ENCODE results near the gene DPP4.

Gene DPP4

GRCh38 chr2:161988589-161988988, 85.4 kb downstream of the DPP4 start:
- no CpG with 5 or more reads among the region's 1 CpG for WGBS (ENCODE audit: extremely low coverage, insufficient coverage, low lambda C conversion rate)
- Histone ChIP-seq H3K56ac (ENCODE audit: low read length) (no peak overlapping the region), H3K79me2 (ENCODE audit: control insufficient read depth, insufficient read depth, low read length) (no peaks in the 10 kb centered on the region), H3K36me3 (ENCODE audit: control insufficient read depth, insufficient read depth, low read length) (no peaks in the 10 kb centered on the region), H3K4me2 (ENCODE audit: low read length) (no peak overlapping the region), H4K5ac (ENCODE audit: low read length) (no peak overlapping the region), H3K4me3 (ENCODE audit: low read length) (no peak overlapping the region), H2BK5ac (ENCODE audit: low read length) (no peak overlapping the region), H2BK120ac (ENCODE audit: low read depth, low read length) (no peak overlapping the region), H3K27me3 (ENCODE audit: insufficient read depth, low read length, poor library complexity) (no peaks in the 10 kb centered on the region), H3K4me1 (ENCODE audit: control insufficient read depth, low read depth, low read length) (no peaks in the 10 kb centered on the region), H3K4ac (ENCODE audit: low read depth, low read length) (no peak overlapping the region), H3K79me1 (ENCODE audit: low read length) (no peaks in the 10 kb centered on the region), H4K8ac (ENCODE audit: low read depth, low read length) (no peak overlapping the region), H2AK5ac (ENCODE audit: low read length) (no peak overlapping the region), H2BK15ac (replicated peaks; ENCODE audit: low read depth) (no peak overlapping the region), H3K23ac (ENCODE audit: low read length) (no peak overlapping the region), H3K27ac (ENCODE audit: low read depth, low read length) (no peak overlapping the region), H3K18ac (ENCODE audit: low read length) (no peak overlapping the region), H3K9ac (ENCODE audit: low read length) (no peak overlapping the region)
- DNase-seq = peak; percentile 36

- DNase-seq = no peak
- no peak overlapping the region for H3K4me2 ChIP-seq (ENCODE audit: low read length)
- WGBS (ENCODE audit: extremely low coverage, insufficient coverage, low lambda C conversion rate) = no CpG with 5 or more reads among the region's 2 CpGs
- no peaks in the 10 kb centered on the region for H3K4me1 ChIP-seq (ENCODE audit: control insufficient read depth, low read depth, low read length)
- no peak overlapping the region for H4K8ac ChIP-seq (ENCODE audit: low read depth, low read length)
- no peak overlapping the region for H3K18ac ChIP-seq (ENCODE audit: low read length)
- H3K79me1 ChIP-seq (ENCODE audit: low read length) = no peaks in the 10 kb centered on the region
- H2BK15ac ChIP-seq (replicated peaks; ENCODE audit: low read depth) = no peak overlapping the region
- H2BK5ac ChIP-seq (ENCODE audit: low read length) = no peak overlapping the region
- H3K4me3 ChIP-seq (ENCODE audit: low read length) = no peak overlapping the region
- H3K23ac ChIP-seq (ENCODE audit: low read length) = no peak overlapping the region
- no peak overlapping the region for H3K9ac ChIP-seq (ENCODE audit: low read length)
- no peak overlapping the region for H2AK5ac ChIP-seq (ENCODE audit: low read length)
- no peak overlapping the region for H3K56ac ChIP-seq (ENCODE audit: low read length)
- H3K27me3 ChIP-seq (ENCODE audit: insufficient read depth, low read length, poor library complexity) = no peaks in the 10 kb centered on the region
- H3K36me3 ChIP-seq (ENCODE audit: control insufficient read depth, insufficient read depth, low read length) = no peaks in the 10 kb centered on the region
- H2BK120ac ChIP-seq (ENCODE audit: low read depth, low read length) = no peak overlapping the region
- no peak overlapping the region for H3K27ac ChIP-seq (ENCODE audit: low read depth, low read length)
- no peaks in the 10 kb centered on the region for H3K79me2 ChIP-seq (ENCODE audit: control insufficient read depth, insufficient read depth, low read length)
- H3K4ac ChIP-seq (ENCODE audit: low read depth, low read length) = no peak overlapping the region
- H4K5ac ChIP-seq (ENCODE audit: low read length) = no peak overlapping the region
Measured at GRCh38 chr2:161987311-161987710, 86.7 kb downstream of the DPP4 start.

- Histone ChIP-seq H4K5ac (ENCODE audit: low read length) (no peak overlapping the region), H2BK5ac (ENCODE audit: low read length) (no peak overlapping the region), H3K9ac (ENCODE audit: low read length) (no peak overlapping the region), H3K79me2 (ENCODE audit: control insufficient read depth, insufficient read depth, low read length) (no peaks in the 10 kb centered on the region), H3K18ac (ENCODE audit: low read length) (no peak overlapping the region), H3K79me1 (ENCODE audit: low read length) (no peaks in the 10 kb centered on the region), H4K8ac (ENCODE audit: low read depth, low read length) (no peak overlapping the region), H3K4ac (ENCODE audit: low read depth, low read length) (no peak overlapping the region), H2BK120ac (ENCODE audit: low read depth, low read length) (no peak overlapping the region), H2AK5ac (ENCODE audit: low read length) (no peak overlapping the region), H3K23ac (ENCODE audit: low read length) (no peak overlapping the region), H3K36me3 (ENCODE audit: control insufficient read depth, insufficient read depth, low read length) (no peaks in the 10 kb centered on the region), H3K4me3 (ENCODE audit: low read length) (no peak overlapping the region), H2BK15ac (replicated peaks; ENCODE audit: low read depth) (no peak overlapping the region), H3K56ac (ENCODE audit: low read length) (no peak overlapping the region), H3K27me3 (ENCODE audit: insufficient read depth, low read length, poor library complexity) (no peaks in the 10 kb centered on the region), H3K27ac (ENCODE audit: low read depth, low read length) (no peak overlapping the region), H3K4me1 (ENCODE audit: control insufficient read depth, low read depth, low read length) (no peaks in the 10 kb centered on the region), H3K4me2 (ENCODE audit: low read length) (no peak overlapping the region)
- no CpG with 5 or more reads among the region's 1 CpG for WGBS (ENCODE audit: extremely low coverage, insufficient coverage, low lambda C conversion rate)
- no peak for DNase-seq
Measured at GRCh38 chr2:161983866-161984265, 90.1 kb downstream of the DPP4 start.

- H3K4ac ChIP-seq (ENCODE audit: low read depth, low read length) = no peak overlapping the region
- H3K9ac ChIP-seq (ENCODE audit: low read length) = no peak overlapping the region
- H3K27me3 ChIP-seq (ENCODE audit: insufficient read depth, low read length, poor library complexity) = no peaks in the 10 kb centered on the region
- H3K27ac ChIP-seq (ENCODE audit: low read depth, low read length) = no peak overlapping the region
- WGBS (ENCODE audit: extremely low coverage, insufficient coverage, low lambda C conversion rate) = no CpG with 5 or more reads among the region's 1 CpG
- no peaks in the 10 kb centered on the region for H3K79me1 ChIP-seq (ENCODE audit: low read length)
- H2BK5ac ChIP-seq (ENCODE audit: low read length) = no peak overlapping the region
- no peak for DNase-seq
- no peak overlapping the region for H3K4me3 ChIP-seq (ENCODE audit: low read length)
- no peak overlapping the region for H2BK120ac ChIP-seq (ENCODE audit: low read depth, low read length)
- H4K8ac ChIP-seq (ENCODE audit: low read depth, low read length) = no peak overlapping the region
- no peak overlapping the region for H2AK5ac ChIP-seq (ENCODE audit: low read length)
- no peak overlapping the region for H4K5ac ChIP-seq (ENCODE audit: low read length)
- no peak overlapping the region for H3K18ac ChIP-seq (ENCODE audit: low read length)
- H3K36me3 ChIP-seq (ENCODE audit: control insufficient read depth, insufficient read depth, low read length) = no peaks in the 10 kb centered on the region
- no peaks in the 10 kb centered on the region for H3K4me1 ChIP-seq (ENCODE audit: control insufficient read depth, low read depth, low read length)
- no peak overlapping the region for H3K56ac ChIP-seq (ENCODE audit: low read length)
- no peaks in the 10 kb centered on the region for H3K79me2 ChIP-seq (ENCODE audit: control insufficient read depth, insufficient read depth, low read length)
- no peak overlapping the region for H3K4me2 ChIP-seq (ENCODE audit: low read length)
- H3K23ac ChIP-seq (ENCODE audit: low read length) = no peak overlapping the region
- no peak overlapping the region for H2BK15ac ChIP-seq (replicated peaks; ENCODE audit: low read depth)
Measured at GRCh38 chr2:161983331-161983651, 90.7 kb downstream of the DPP4 start.

GRCh38 chr2:161982548-161983330, 91.3 kb downstream of the DPP4 start:
- no peak overlapping the region for H3K9ac ChIP-seq (ENCODE audit: low read length)
- WGBS (ENCODE audit: extremely low coverage, insufficient coverage, low lambda C conversion rate) = no CpG with 5 or more reads among the region's 7 CpGs
- no peak for DNase-seq

GRCh38 chr2:161981679-161982250, 92.2 kb downstream of the DPP4 start:
- H3K4ac ChIP-seq (ENCODE audit: low read depth, low read length) = no peak overlapping the region
- no peak for DNase-seq
- no peak overlapping the region for H4K5ac ChIP-seq (ENCODE audit: low read length)
- H3K27ac ChIP-seq (ENCODE audit: low read depth, low read length) = no peak overlapping the region
- no peaks in the 10 kb centered on the region for H3K79me2 ChIP-seq (ENCODE audit: control insufficient read depth, insufficient read depth, low read length)
- no peak overlapping the region for H2BK120ac ChIP-seq (ENCODE audit: low read depth, low read length)
- no peak overlapping the region for H3K4me2 ChIP-seq (ENCODE audit: low read length)
- no peak overlapping the region for H3K23ac ChIP-seq (ENCODE audit: low read length)
- H2BK15ac ChIP-seq (replicated peaks; ENCODE audit: low read depth) = no peak overlapping the region
- no peak overlapping the region for H3K18ac ChIP-seq (ENCODE audit: low read length)
- no peaks in the 10 kb centered on the region for H3K27me3 ChIP-seq (ENCODE audit: insufficient read depth, low read length, poor library complexity)
- H2AK5ac ChIP-seq (ENCODE audit: low read length) = no peak overlapping the region
- no peak overlapping the region for H3K9ac ChIP-seq (ENCODE audit: low read length)
- no CpG with 5 or more reads among the region's 10 CpGs for WGBS (ENCODE audit: extremely low coverage, insufficient coverage, low lambda C conversion rate)
- no peaks in the 10 kb centered on the region for H3K79me1 ChIP-seq (ENCODE audit: low read length)
- no peak overlapping the region for H3K4me3 ChIP-seq (ENCODE audit: low read length)
- H3K36me3 ChIP-seq (ENCODE audit: control insufficient read depth, insufficient read depth, low read length) = no peaks in the 10 kb centered on the region
- no peak overlapping the region for H4K8ac ChIP-seq (ENCODE audit: low read depth, low read length)
- no peaks in the 10 kb centered on the region for H3K4me1 ChIP-seq (ENCODE audit: control insufficient read depth, low read depth, low read length)
- no peak overlapping the region for H2BK5ac ChIP-seq (ENCODE audit: low read length)
- H3K56ac ChIP-seq (ENCODE audit: low read length) = no peak overlapping the region

More at GRCh38 chr2:161982548-161983330, 91.3 kb downstream of the DPP4 start:
- no peaks in the 10 kb centered on the region for H3K79me1 ChIP-seq (ENCODE audit: low read length)
- no peaks in the 10 kb centered on the region for H3K36me3 ChIP-seq (ENCODE audit: control insufficient read depth, insufficient read depth, low read length)
- H4K5ac ChIP-seq (ENCODE audit: low read length) = no peak overlapping the region
- H3K4me2 ChIP-seq (ENCODE audit: low read length) = no peak overlapping the region
- H2BK120ac ChIP-seq (ENCODE audit: low read depth, low read length) = no peak overlapping the region
- no peak overlapping the region for H3K4ac ChIP-seq (ENCODE audit: low read depth, low read length)
- H3K27ac ChIP-seq (ENCODE audit: low read depth, low read length) = no peak overlapping the region
- no peak overlapping the region for H3K23ac ChIP-seq (ENCODE audit: low read length)
- H3K27me3 ChIP-seq (ENCODE audit: insufficient read depth, low read length, poor library complexity) = no peaks in the 10 kb centered on the region
- H3K56ac ChIP-seq (ENCODE audit: low read length) = no peak overlapping the region
- no peak overlapping the region for H3K4me3 ChIP-seq (ENCODE audit: low read length)
- no peak overlapping the region for H2BK5ac ChIP-seq (ENCODE audit: low read length)
- H4K8ac ChIP-seq (ENCODE audit: low read depth, low read length) = no peak overlapping the region
- H3K79me2 ChIP-seq (ENCODE audit: control insufficient read depth, insufficient read depth, low read length) = no peaks in the 10 kb centered on the region
- no peak overlapping the region for H2AK5ac ChIP-seq (ENCODE audit: low read length)
- H3K18ac ChIP-seq (ENCODE audit: low read length) = no peak overlapping the region
- no peaks in the 10 kb centered on the region for H3K4me1 ChIP-seq (ENCODE audit: control insufficient read depth, low read depth, low read length)
- H2BK15ac ChIP-seq (replicated peaks; ENCODE audit: low read depth) = no peak overlapping the region

Measured in mesendoderm (in vitro differentiated cells).